ENCODE data around the gene PAX8. TPM values are rescaled to one million over a fixed set of nuclear protein-coding genes. Genes with fewer than 3 reads are reported as not detected.

The PAX8 gene
- total RNA-seq, 1 donor from 2014 or later: 2.1 TPM

GRCh38 chr2:113196839-113197238, 81.9 kb downstream of the PAX8 start:
- H3K9me3 Mint-ChIP-seq (ENCODE audit: unreplicated experiment): no peaks in the 10 kb centered on the region
- H3K4me3 Mint-ChIP-seq (ENCODE audit: unreplicated experiment): peak overlapping the region; percentile 2
- H3K27me3 Mint-ChIP-seq (ENCODE audit: unreplicated experiment): peaks cover 17% of the 10 kb centered on the region

GRCh38 chr2:113195923-113196501, 82.7 kb downstream of the PAX8 start:
- Mint-ChIP-seq H3K27ac (ENCODE audit: unreplicated experiment) (no peak overlapping the region), H3K4me3 (ENCODE audit: unreplicated experiment) (peak overlapping the region; percentile 9)

More at GRCh38 chr2:113196839-113197238, 81.9 kb downstream of the PAX8 start:
- Mint-ChIP-seq H3K4me1 (ENCODE audit: unreplicated experiment) (no peaks in the 10 kb centered on the region), H3K27ac (ENCODE audit: unreplicated experiment) (peak overlapping the region; percentile 3), H3K36me3 (ENCODE audit: low read depth, unreplicated experiment) (peaks cover 4% of the 10 kb centered on the region)
- DNase-seq (ENCODE audit: low spot score): no peak
- no peak for TF ChIP-seq CTCF (IDR thresholded peaks at IDR 0.05; ENCODE audit: unreplicated experiment)

GRCh38 chr2:113192459-113193100, 86.1 kb downstream of the PAX8 start:
- no peak for DNase-seq (ENCODE audit: low spot score)
- no peak for TF ChIP-seq CTCF (IDR thresholded peaks at IDR 0.05; ENCODE audit: unreplicated experiment)
- Mint-ChIP-seq H3K4me3 (ENCODE audit: unreplicated experiment) (no peak overlapping the region), H3K9me3 (ENCODE audit: unreplicated experiment) (no peaks in the 10 kb centered on the region), H3K36me3 (ENCODE audit: low read depth, unreplicated experiment) (peaks cover 4% of the 10 kb centered on the region), H3K27ac (ENCODE audit: unreplicated experiment) (no peak overlapping the region), H3K27me3 (ENCODE audit: unreplicated experiment) (peaks cover 11% of the 10 kb centered on the region), H3K4me1 (ENCODE audit: unreplicated experiment) (no peaks in the 10 kb centered on the region)

More at GRCh38 chr2:113195923-113196501, 82.7 kb downstream of the PAX8 start:
- no peak for TF ChIP-seq CTCF (IDR thresholded peaks at IDR 0.05; ENCODE audit: unreplicated experiment)
- peaks cover 4% of the 10 kb centered on the region for H3K36me3 Mint-ChIP-seq (ENCODE audit: low read depth, unreplicated experiment)
- H3K27me3 Mint-ChIP-seq (ENCODE audit: unreplicated experiment): peaks cover 17% of the 10 kb centered on the region
- H3K4me1 Mint-ChIP-seq (ENCODE audit: unreplicated experiment): no peaks in the 10 kb centered on the region
- no peaks in the 10 kb centered on the region for H3K9me3 Mint-ChIP-seq (ENCODE audit: unreplicated experiment)
- no peak for DNase-seq (ENCODE audit: low spot score)

GRCh38 chr2:113190871-113191270, 87.8 kb downstream of the PAX8 start:
- no peaks in the 10 kb centered on the region for H3K27me3 Mint-ChIP-seq (ENCODE audit: unreplicated experiment)
- no peak overlapping the region for H3K4me3 Mint-ChIP-seq (ENCODE audit: unreplicated experiment)
- H3K9me3 Mint-ChIP-seq (ENCODE audit: unreplicated experiment): no peaks in the 10 kb centered on the region
- H3K27ac Mint-ChIP-seq (ENCODE audit: unreplicated experiment): no peak overlapping the region
- no peak for TF ChIP-seq CTCF (IDR thresholded peaks at IDR 0.05; ENCODE audit: unreplicated experiment)
- H3K4me1 Mint-ChIP-seq (ENCODE audit: unreplicated experiment): no peaks in the 10 kb centered on the region
- no peaks in the 10 kb centered on the region for H3K36me3 Mint-ChIP-seq (ENCODE audit: low read depth, unreplicated experiment)
- no peak for DNase-seq (ENCODE audit: low spot score)

- TF ChIP-seq CTCF (IDR thresholded peaks at IDR 0.05; ENCODE audit: unreplicated experiment): no peak
- no peaks in the 10 kb centered on the region for H3K9me3 Mint-ChIP-seq (ENCODE audit: unreplicated experiment)
- no peaks in the 10 kb centered on the region for H3K36me3 Mint-ChIP-seq (ENCODE audit: low read depth, unreplicated experiment)
- H3K4me3 Mint-ChIP-seq (ENCODE audit: unreplicated experiment): no peak overlapping the region
- DNase-seq (ENCODE audit: low spot score): no peak
- H3K27ac Mint-ChIP-seq (ENCODE audit: unreplicated experiment): no peak overlapping the region
- H3K4me1 Mint-ChIP-seq (ENCODE audit: unreplicated experiment): no peaks in the 10 kb centered on the region
- peaks cover 4% of the 10 kb centered on the region for H3K27me3 Mint-ChIP-seq (ENCODE audit: unreplicated experiment)
Observed at GRCh38 chr2:113187771-113188170, 91.0 kb downstream of the PAX8 start.

All from endothelial cell (in vitro differentiated cells).